Stomach smooth muscle (tissue), 2 donors: Measurements from ENCODE around the gene HCN1.

ENCODE experiments used
- H3K27ac ChIP-seq: one replicate; pipeline ENCODE4 v1.7.0; 2013; ENCODE audit warnings: mild to moderate bottlenecking, low read length, inconsistent platforms
- H3K27me3 ChIP-seq, 2 donors: one replicate each; pipeline ENCODE4 v1.7.0; 2013; ENCODE audit warnings: low read length in 2 of 2; ENCODE audit not compliant: insufficient read depth in 2 of 2, control insufficient read depth in 1 of 2
- H3K36me3 ChIP-seq, 2 donors: one replicate each; pipeline ENCODE4 v1.7.0; 2013; ENCODE audit warnings: low read length in 2 of 2; ENCODE audit not compliant: control insufficient read depth in 2 of 2, insufficient read depth in 2 of 2
- H3K4me1 ChIP-seq: one replicate; pipeline ENCODE4 v1.7.0; 2013; ENCODE audit warnings: low read length; ENCODE audit not compliant: control insufficient read depth, insufficient read depth
- H3K4me3 ChIP-seq, 2 donors: one replicate each; pipeline ENCODE4 v1.7.0; 2013; ENCODE audit warnings: low read length in 2 of 2
- H3K9ac ChIP-seq, 2 donors: one replicate each; pipeline ENCODE4 v1.7.0; 2013; ENCODE audit warnings: low read length in 2 of 2, mild to moderate bottlenecking in 1 of 2
- H3K9me3 ChIP-seq, 2 donors: one replicate each; pipeline ENCODE4 v1.7.0; 2013; ENCODE audit warnings: low read length in 2 of 2; ENCODE audit not compliant: control insufficient read depth in 2 of 2
- donor health status: healthy.
- donor health status: Pancreatic carcinoma.

HCN1 gene

GRCh38 chr5:45440466-45440865 is 255.7 kb downstream of the HCN1 start:
- Histone ChIP-seq H3K36me3 (no peaks in the 10 kb centered on the region), H3K27ac (no peak overlapping the region), H3K4me1 (no peaks in the 10 kb centered on the region), H3K9me3 (no peaks in the 10 kb centered on the region), H3K4me3 (no peak overlapping the region), H3K27me3 (no peaks in the 10 kb centered on the region), H3K9ac (no peak overlapping the region)

- H3K27ac ChIP-seq = no peak overlapping the region
- H3K36me3 ChIP-seq = no peaks in the 10 kb centered on the region
- no peaks in the 10 kb centered on the region for H3K27me3 ChIP-seq
- no peaks in the 10 kb centered on the region for H3K9me3 ChIP-seq
- no peak overlapping the region for H3K4me3 ChIP-seq
- H3K9ac ChIP-seq = no peak overlapping the region
- H3K4me1 ChIP-seq = no peaks in the 10 kb centered on the region
Measured at GRCh38 chr5:45437752-45438151, 258.4 kb downstream of the HCN1 start.

- H3K27ac ChIP-seq = no peak overlapping the region
- no peaks in the 10 kb centered on the region for H3K9me3 ChIP-seq
- H3K9ac ChIP-seq = no peak overlapping the region
- H3K4me1 ChIP-seq = no peaks in the 10 kb centered on the region
- no peak overlapping the region for H3K4me3 ChIP-seq
- no peaks in the 10 kb centered on the region for H3K36me3 ChIP-seq
- no peaks in the 10 kb centered on the region for H3K27me3 ChIP-seq
Measured at GRCh38 chr5:45417285-45417998, 278.7 kb downstream of the HCN1 start.

- Histone ChIP-seq H3K27ac (no peak overlapping the region), H3K9ac (no peak overlapping the region), H3K4me3 (no peak overlapping the region), H3K27me3 (no peaks in the 10 kb centered on the region), H3K9me3 (no peaks in the 10 kb centered on the region), H3K4me1 (no peaks in the 10 kb centered on the region), H3K36me3 (no peaks in the 10 kb centered on the region)
Measured at GRCh38 chr5:45414620-45415573, 281.3 kb downstream of the HCN1 start.

- Histone ChIP-seq H3K4me1 (no peaks in the 10 kb centered on the region), H3K27ac (no peak overlapping the region), H3K9ac (no peak overlapping the region), H3K27me3 (no peaks in the 10 kb centered on the region), H3K36me3 (no peaks in the 10 kb centered on the region), H3K9me3 (no peaks in the 10 kb centered on the region), H3K4me3 (no peak overlapping the region)
Measured at GRCh38 chr5:45411971-45412612, 284.1 kb downstream of the HCN1 start.

- H3K27me3 ChIP-seq = no peaks in the 10 kb centered on the region
Measured at GRCh38 chr5:45410304-45410995, 285.7 kb downstream of the HCN1 start.

GRCh38 chr5:45408067-45408466 is 288.1 kb downstream of the HCN1 start:
- Histone ChIP-seq H3K4me3 (no peak overlapping the region), H3K27ac (no peak overlapping the region), H3K4me1 (no peaks in the 10 kb centered on the region), H3K9ac (no peak overlapping the region), H3K27me3 (no peaks in the 10 kb centered on the region), H3K36me3 (no peaks in the 10 kb centered on the region), H3K9me3 (no peaks in the 10 kb centered on the region)

More at GRCh38 chr5:45410304-45410995, 285.7 kb downstream of the HCN1 start:
- H3K36me3 ChIP-seq = no peaks in the 10 kb centered on the region
- no peaks in the 10 kb centered on the region for H3K4me1 ChIP-seq
- no peak overlapping the region for H3K4me3 ChIP-seq
- no peak overlapping the region for H3K27ac ChIP-seq
- H3K9ac ChIP-seq = no peak overlapping the region
- no peaks in the 10 kb centered on the region for H3K9me3 ChIP-seq

- Histone ChIP-seq H3K4me1 (no peaks in the 10 kb centered on the region), H3K9me3 (no peaks in the 10 kb centered on the region), H3K4me3 (no peak overlapping the region), H3K9ac (no peak overlapping the region), H3K27ac (no peak overlapping the region), H3K27me3 (no peaks in the 10 kb centered on the region), H3K36me3 (no peaks in the 10 kb centered on the region)
Measured at GRCh38 chr5:45402804-45403455, 293.2 kb downstream of the HCN1 start.

- no peaks in the 10 kb centered on the region for H3K4me1 ChIP-seq
- no peak overlapping the region for H3K4me3 ChIP-seq
- H3K9me3 ChIP-seq = no peaks in the 10 kb centered on the region
- no peaks in the 10 kb centered on the region for H3K36me3 ChIP-seq
- H3K27ac ChIP-seq = no peak overlapping the region
- no peak overlapping the region for H3K9ac ChIP-seq
- H3K27me3 ChIP-seq = no peaks in the 10 kb centered on the region
Measured at GRCh38 chr5:45399041-45399440, 297.1 kb downstream of the HCN1 start.
